WTC11 (cell line): Measurements from ENCODE around the gene FNDC3A. TPM values are rescaled to one million over a fixed set of nuclear protein-coding genes. Genes with fewer than 3 reads are reported as not detected.
"Not testable (repeated sequence)": the region's sequence is repeated elsewhere in the genome, so short reads cannot be mapped to it uniquely, and the experiment has no call there.

ENCODE experiments used
- ATAC-seq: fragments of 200-7000 bp; cut with Tn5 transposase; 2 replicates; pipeline ENCODE4 v1.10.0; 2021; ENCODE audit warnings: mild to moderate bottlenecking, moderate library complexity
- CTCF ChIA-PET: fragments of 300-600 bp; sonication (Branson Sonifier 250); formaldehyde crosslinking; loops from one replicate; lab custom pipeline; 2021; ENCODE audit warnings: antibody characterized with exemption; lab: Charles Lee
- POLR2A ChIA-PET: fragments of 350-600 bp; sonication (Branson Sonifier 250); formaldehyde crosslinking; loops from one replicate; lab custom pipeline; 2021; ENCODE audit warnings: antibody characterized with exemption; lab: Charles Lee
- DNase-seq: peaks from one replicate; pipeline ENCODE4 v3.0.0; 2021; ENCODE audit warnings: low spot score
- H3K27ac Mint-ChIP-seq: 2 replicates; pipeline ENCODE4 v1.8.0; 2021; ENCODE audit warnings: mixed read lengths
- H3K27me3 Mint-ChIP-seq: 2 replicates; pipeline ENCODE4 v1.8.0; 2021; ENCODE audit warnings: low read depth, mild to moderate bottlenecking, moderate library complexity, mixed read lengths
- H3K36me3 Mint-ChIP-seq: 2 replicates; pipeline ENCODE4 v1.8.0; 2021; ENCODE audit warnings: mixed read lengths
- H3K4me1 Mint-ChIP-seq: 2 replicates; pipeline ENCODE4 v1.8.0; 2022; ENCODE audit warnings: mixed read lengths
- H3K4me3 Mint-ChIP-seq: 2 replicates; pipeline ENCODE4 v1.8.0; 2021; ENCODE audit warnings: mild to moderate bottlenecking, moderate library complexity, mixed read lengths
- H3K9me3 Mint-ChIP-seq: 2 replicates; pipeline ENCODE4 v1.8.0; 2021; ENCODE audit warnings: mixed read lengths
- CBFB ChIP-seq: sonication (generic); formaldehyde crosslinking; IDR thresholded peaks from 2 replicates; pipeline ENCODE4 v1.8.1; 2022; ENCODE audit warnings: mild to moderate bottlenecking, low read depth, missing genetic modification reagents
- FOXK1 ChIP-seq: sonication (generic); formaldehyde crosslinking; IDR thresholded peaks from 2 replicates; pipeline ENCODE4 v1.8.0; 2022; ENCODE audit warnings: mild to moderate bottlenecking, moderate library complexity, missing genetic modification reagents
- FOXP1 ChIP-seq: sonication (generic); formaldehyde crosslinking; IDR thresholded peaks from 2 replicates; pipeline ENCODE4 v1.8.0; 2022; ENCODE audit warnings: missing genetic modification reagents, mild to moderate bottlenecking, moderate library complexity, borderline replicate concordance
- GABPB1 ChIP-seq: sonication (generic); formaldehyde crosslinking; IDR thresholded peaks from 2 replicates; pipeline ENCODE4 v1.8.1; 2023; ENCODE audit warnings: mild to moderate bottlenecking, missing genetic modification reagents
- JUN ChIP-seq: sonication (generic); formaldehyde crosslinking; IDR thresholded peaks from 2 replicates; pipeline ENCODE4 v1.8.0; 2023; ENCODE audit warnings: mild to moderate bottlenecking, missing genetic modification reagents
- MAX ChIP-seq: sonication (generic); formaldehyde crosslinking; IDR thresholded peaks from 2 replicates; pipeline ENCODE4 v1.8.0; 2022; ENCODE audit warnings: mild to moderate bottlenecking, missing genetic modification reagents
- NFE2L1 ChIP-seq: sonication (generic); formaldehyde crosslinking; IDR thresholded peaks from 2 replicates; pipeline ENCODE4 v1.8.1; 2023; ENCODE audit warnings: missing genetic modification reagents
- RORB ChIP-seq: fragments of 250-450 bp; sonication (Bioruptor Pico); IDR thresholded peaks from 2 replicates; pipeline ENCODE4 v1.9.0; 2021; ENCODE audit warnings: mild to moderate bottlenecking
- TP53 ChIP-seq: sonication (generic); formaldehyde crosslinking; IDR thresholded peaks from 2 replicates; pipeline ENCODE4 v1.8.1; 2023; ENCODE audit warnings: mild to moderate bottlenecking, missing genetic modification reagents
- USF2 ChIP-seq: sonication (generic); formaldehyde crosslinking; IDR thresholded peaks from 2 replicates; pipeline ENCODE4 v1.8.1; 2023; ENCODE audit warnings: mild to moderate bottlenecking, missing genetic modification reagents, moderate library complexity
- total RNA-seq: library from RNA; stranded (reverse); gene quantifications from 3 replicates; pipeline ENCODE4 v1.2.3, GENCODE V29; 2021
- TF ChIP-seq, protein P1 (sequence below): sonication (generic); formaldehyde crosslinking; IDR thresholded peaks from 2 replicates; pipeline ENCODE4 v1.8.1; 2022; ENCODE audit warnings: missing genetic modification reagents, borderline replicate concordance

Gene FNDC3A
- total RNA-seq, 1 experiment from 2014 or later = 24.8 TPM

GRCh38 chr13:49110913-49111170 lies 135.1 kb downstream of the FNDC3A start (continued):
- TF ChIP-seq CBFB (CRISPR knock-in tag) (no peak), FOXK1 (CRISPR knock-in tag) (no peak), NFE2L1 (CRISPR knock-in tag) (no peak), FOXP1 (CRISPR knock-in tag) (no peak), JUN (CRISPR knock-in tag) (no peak)

DNA sequence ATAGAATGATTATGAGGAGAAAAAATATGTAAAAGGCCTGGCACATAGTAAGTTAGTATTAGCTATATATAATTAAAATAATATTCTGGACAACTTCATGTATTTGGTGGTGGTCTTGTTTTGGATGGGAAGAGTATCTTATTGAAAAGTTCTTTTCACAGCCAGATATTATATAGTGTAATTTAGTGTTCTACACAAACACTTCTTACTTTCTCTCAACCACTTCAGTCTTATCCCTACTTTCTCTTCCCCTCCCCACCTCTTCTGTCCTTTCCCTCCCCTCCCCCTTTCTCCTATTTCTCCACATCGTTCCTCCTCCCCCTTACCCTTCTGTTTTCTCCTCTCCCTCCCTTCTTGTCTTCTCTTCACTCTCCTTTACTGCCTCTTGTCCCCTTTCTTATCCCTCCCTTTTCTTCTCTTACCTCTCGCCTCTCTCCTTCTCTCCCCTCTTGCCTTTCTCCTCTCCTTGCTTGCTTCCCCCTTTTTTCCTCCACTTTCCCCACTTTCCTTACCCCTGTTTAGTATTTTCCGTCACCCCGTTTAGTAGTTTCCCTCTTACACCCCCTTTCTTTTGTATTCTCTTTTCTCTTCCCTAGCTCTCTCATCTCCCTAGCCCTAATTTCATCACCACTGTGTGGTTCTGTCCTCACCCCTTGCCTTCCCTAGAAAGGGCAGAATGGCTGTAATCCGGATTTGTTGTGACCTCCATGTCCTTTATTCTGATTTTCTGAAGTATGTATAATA lies 137.2 kb downstream of the FNDC3A start:
- Mint-ChIP-seq H3K9me3 (no peaks in the 10 kb centered on the region), H3K27me3 (no peaks in the 10 kb centered on the region), H3K4me3 (peak overlapping the region; percentile 80), H3K27ac (peak overlapping the region; percentile 96), H3K4me1 (peaks cover 20% of the 10 kb centered on the region)
- ATAC-seq (peak; percentile 89), DNase-seq (no peak)
- CTCF ChIA-PET = no interaction called here
- TF ChIP-seq, protein P1, sequence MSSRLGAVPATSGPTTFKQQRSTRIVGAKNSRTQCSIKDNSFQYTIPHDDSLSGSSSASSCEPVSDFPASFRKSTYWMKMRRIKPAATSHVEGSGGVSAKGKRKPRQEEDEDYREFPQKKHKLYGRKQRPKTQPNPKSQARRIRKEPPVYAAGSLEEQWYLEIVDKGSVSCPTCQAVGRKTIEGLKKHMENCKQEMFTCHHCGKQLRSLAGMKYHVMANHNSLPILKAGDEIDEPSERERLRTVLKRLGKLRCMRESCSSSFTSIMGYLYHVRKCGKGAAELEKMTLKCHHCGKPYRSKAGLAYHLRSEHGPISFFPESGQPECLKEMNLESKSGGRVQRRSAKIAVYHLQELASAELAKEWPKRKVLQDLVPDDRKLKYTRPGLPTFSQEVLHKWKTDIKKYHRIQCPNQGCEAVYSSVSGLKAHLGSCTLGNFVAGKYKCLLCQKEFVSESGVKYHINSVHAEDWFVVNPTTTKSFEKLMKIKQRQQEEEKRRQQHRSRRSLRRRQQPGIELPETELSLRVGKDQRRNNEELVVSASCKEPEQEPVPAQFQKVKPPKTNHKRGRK (CRISPR knock-in tag) = 0 out of 2 replicates have a peak, but pooled peaks have one; percentile 70
- no peak for TF ChIP-seq TP53 (CRISPR knock-in tag)
- TF ChIP-seq, all 79 proteins: peak for 1
- POLR2A ChIA-PET = interaction anchor here (0.6 to 0.7 kb wide), 2 partner anchors 87 to 181 kb away, joined by 3 read pairs; no protein-coding TSS in a partner anchor
- peaks cover 22% of the 10 kb centered on the region for H3K36me3 Mint-ChIP-seq

- no peak for DNase-seq
- ChIA-PET POLR2A (interaction anchor here (0.6 to 0.7 kb wide), 2 partner anchors 87 to 181 kb away, joined by 3 read pairs; no protein-coding TSS in a partner anchor), CTCF (no interaction called here)
- Mint-ChIP-seq H3K27me3 (no peaks in the 10 kb centered on the region), H3K4me1 (peaks cover 25% of the 10 kb centered on the region), H3K36me3 (peaks cover 22% of the 10 kb centered on the region), H3K9me3 (no peaks in the 10 kb centered on the region), H3K27ac (peak overlapping the region; percentile 96), H3K4me3 (peak overlapping the region; percentile 80)
- no peak for ATAC-seq
- TF ChIP-seq RORB = no peak
- TF ChIP-seq FOXP1 (CRISPR knock-in tag) = no peak
Measured at GRCh38 chr13:49113526-49114286, 138.0 kb downstream of the FNDC3A start.

DNA sequence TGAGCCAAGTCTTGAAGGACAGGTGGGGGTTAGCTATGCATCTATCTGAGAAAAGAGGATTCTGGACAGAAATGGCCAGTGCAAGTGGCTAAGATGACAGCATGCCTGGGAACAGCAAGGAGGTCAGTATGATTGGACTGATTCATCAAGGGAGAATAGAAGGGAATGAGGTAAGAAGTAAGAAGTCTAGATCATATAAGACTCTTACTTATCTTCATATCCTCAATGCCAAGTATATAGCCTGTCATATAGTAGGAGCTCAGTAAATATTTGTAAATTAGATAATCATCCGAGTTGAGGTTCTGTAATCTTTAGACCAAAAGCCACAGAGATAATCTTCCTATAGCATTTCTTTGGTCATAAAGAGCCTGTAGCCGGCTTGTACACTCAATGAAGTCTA lies 141.2 kb downstream of the FNDC3A start:
- peaks cover 25% of the 10 kb centered on the region for H3K4me1 Mint-ChIP-seq
- ChIA-PET CTCF (no interaction called here), POLR2A (no interaction called here)
- DNase-seq (no peak), ATAC-seq (no peak)
- H3K36me3 Mint-ChIP-seq = peaks cover 38% of the 10 kb centered on the region
- H3K9me3 Mint-ChIP-seq = peaks cover 5% of the 10 kb centered on the region; the same call in 1 of the 2 replicates
- H3K4me3 Mint-ChIP-seq = no peak overlapping the region
- H3K27me3 Mint-ChIP-seq = no peaks in the 10 kb centered on the region
- TF ChIP-seq USF2 (CRISPR knock-in tag) = no peak
- TF ChIP-seq JUN (CRISPR knock-in tag) = no peak
- TF ChIP-seq GABPB1 (CRISPR knock-in tag) = no peak
- TF ChIP-seq MAX (CRISPR knock-in tag) = no peak
- no peak overlapping the region for H3K27ac Mint-ChIP-seq

- Mint-ChIP-seq H3K36me3 (peaks cover 38% of the 10 kb centered on the region), H3K4me1 (peaks cover 13% of the 10 kb centered on the region)
- CTCF ChIA-PET = interaction anchor here (0.7 kb wide), 1 partner anchor 162 kb away, joined by 3 read pairs; no protein-coding TSS in a partner anchor
- H3K27ac Mint-ChIP-seq, H3K4me3 Mint-ChIP-seq, H3K27me3 Mint-ChIP-seq, H3K9me3 Mint-ChIP-seq: not testable (repeated sequence)
- DNase-seq (peak; percentile 36), ATAC-seq (peak; percentile 44; the same call in 1 of the 2 replicates)
- POLR2A ChIA-PET = interaction anchor here (0.5 kb wide), 1 partner anchor 16 kb away, joined by 3 read pairs; no protein-coding TSS in a partner anchor
Measured at GRCh38 chr13:49118455-49118854, 142.7 kb downstream of the FNDC3A start.
